GM23248 (cell line): ENCODE data around the gene RALGAPB. TPM values are rescaled to one million over a fixed set of nuclear protein-coding genes. Genes with fewer than 3 reads are reported as not detected.

ENCODE experiments used
- DNase-seq: peaks from one replicate; pipeline ENCODE4 v3.0.0-alpha.2; 2015
- H2AFZ ChIP-seq: fragments of 200-600 bp; sonication (generic); 2 replicates; pipeline ENCODE4 v1.6.1; 2016; ENCODE audit warnings: antibody characterized with exemption
- H3F3A ChIP-seq: fragments of 200-600 bp; sonication (generic); 2 replicates; pipeline ENCODE4 v1.6.1; 2016; ENCODE audit warnings: mild to moderate bottlenecking, antibody characterized with exemption, mixed run types; ENCODE audit not compliant: insufficient read depth
- H3K27ac ChIP-seq: fragments of 200-600 bp; sonication (generic); 2 replicates; pipeline ENCODE4 v1.5.1; 2016; ENCODE audit warnings: mild to moderate bottlenecking
- H3K27me3 ChIP-seq: fragments of 200-600 bp; sonication (generic); replicated peaks from 2 replicates; pipeline ENCODE4 v1.6.1; 2016; ENCODE audit warnings: mild to moderate bottlenecking; ENCODE audit not compliant: insufficient read depth
- H3K36me3 ChIP-seq: fragments of 200-600 bp; sonication (generic); 2 replicates; pipeline ENCODE4 v1.6.1; 2016; ENCODE audit warnings: low read depth, mild to moderate bottlenecking
- H3K4me1 ChIP-seq: fragments of 200-600 bp; sonication (generic); 2 replicates; pipeline ENCODE4 v1.6.1; 2016; ENCODE audit warnings: mild to moderate bottlenecking; ENCODE audit not compliant: insufficient read depth
- H3K4me2 ChIP-seq: fragments of 200-600 bp; sonication (generic); one replicate; pipeline ENCODE4 v1.6.1; 2016; ENCODE audit warnings: mild to moderate bottlenecking; ENCODE audit not compliant: unreplicated experiment
- H3K4me3 ChIP-seq: fragments of 200-600 bp; sonication (generic); 2 replicates; pipeline ENCODE4 v1.5.1; 2016; ENCODE audit warnings: mild to moderate bottlenecking
- H3K79me2 ChIP-seq: fragments of 200-600 bp; sonication (generic); 2 replicates; pipeline ENCODE4 v1.6.1; 2016; ENCODE audit warnings: mild to moderate bottlenecking; ENCODE audit not compliant: insufficient read depth
- H3K9ac ChIP-seq: fragments of 200-600 bp; sonication (generic); 2 replicates; pipeline ENCODE4 v1.6.1; 2016; ENCODE audit warnings: mild to moderate bottlenecking
- H3K9me2 ChIP-seq: fragments of 200-600 bp; sonication (generic); 2 replicates; pipeline ENCODE4 v1.6.1; 2016; ENCODE audit warnings: mixed run types, mild to moderate bottlenecking, moderate library complexity; ENCODE audit not compliant: insufficient read depth
- H3K9me3 ChIP-seq: fragments of 200-600 bp; sonication (generic); one replicate; pipeline ENCODE4 v1.6.1; 2017; ENCODE audit warnings: low read depth
- H4K20me1 ChIP-seq: fragments of 200-600 bp; sonication (generic); 2 replicates; pipeline ENCODE4 v1.6.0; 2016; ENCODE audit not compliant: insufficient read depth
- EZH2 ChIP-seq: fragments of 200-600 bp; sonication (generic); IDR thresholded peaks from 2 replicates; pipeline ENCODE4 v1.6.1; 2018; ENCODE audit warnings: antibody characterized with exemption, mild to moderate bottlenecking; ENCODE audit not compliant: insufficient read depth, poor library complexity, severe bottlenecking
- EZH2phosphoT487 ChIP-seq: fragments of 200-600 bp; sonication (generic); IDR thresholded peaks from 2 replicates; pipeline ENCODE4 v1.6.1; 2018; ENCODE audit warnings: antibody characterized with exemption, moderate library complexity, mild to moderate bottlenecking, low read depth; ENCODE audit not compliant: insufficient read depth
- WGBS, 2 experiments: methylation state at CpG; one replicate each; pipeline ENCODE4 v1.1.6; 2015 to 2017; ENCODE audit warnings: low lambda C conversion rate in 2 of 2, low coverage in 1 of 2; ENCODE audit errors: missing lambda C conversion rate in 2 of 2; 5-methylcytosine and 5-hydroxymethylcytosine counted together
- in situ Hi-C: fragments of 300-500 bp; cut with MboI; formaldehyde crosslinking; loops from 2 replicates; pipeline ENCODE4 v1.15.0; 2020
- polyA plus RNA-seq: library from polyadenylated mRNA; unstranded; fragments of >200 nt; fragmentation: Nextera tagmentation; extraction: Ambion mirVana; gene quantifications from 2 replicates; pipeline ENCODE4 v1.2.1, GENCODE V29; 2016
- total RNA-seq: library from RNA; depleted of rRNA; stranded (reverse); fragments of >200 nt; shearing (Covaris generic); gene quantifications from 2 replicates; pipeline ENCODE4 v1.2.3, GENCODE V29; 2014

The RALGAPB gene
- total and polyA plus RNA-seq, 2 experiments from 2014 or later = 9.8 to 20.2 TPM

GRCh38 chr20:38586181-38586525, 113.5 kb downstream of the RALGAPB start:
- Histone ChIP-seq H3K79me2 (no peaks in the 10 kb centered on the region), H4K20me1 (no peaks in the 10 kb centered on the region), H3K9ac (no peak overlapping the region), H2AFZ (no peak overlapping the region), H3K27ac (no peak overlapping the region), H3F3A (no peaks in the 10 kb centered on the region), H3K36me3 (no peaks in the 10 kb centered on the region), H3K27me3 (no peaks in the 10 kb centered on the region), H3K4me3 (no peak overlapping the region), H3K4me1 (no peaks in the 10 kb centered on the region), H3K9me2 (no peaks in the 10 kb centered on the region), H3K9me3 (no peaks in the 10 kb centered on the region), H3K4me2 (no peak overlapping the region)
- in situ Hi-C loops = no loop called here
- no peak for DNase-seq
- 66 to 69% methylated on average over 3 of the region's 3 CpGs for WGBS, 2 experiments
- no peak for TF ChIP-seq EZH2
- no peak for TF ChIP-seq EZH2phosphoT487

- no peaks in the 10 kb centered on the region for H3K9me3 ChIP-seq
- H3K9ac ChIP-seq = no peak overlapping the region
- DNase-seq = no peak
- H3K4me1 ChIP-seq = no peaks in the 10 kb centered on the region
- no peaks in the 10 kb centered on the region for H4K20me1 ChIP-seq
- no peak for TF ChIP-seq EZH2
- no peak for TF ChIP-seq EZH2phosphoT487
- H3K79me2 ChIP-seq = no peaks in the 10 kb centered on the region
- no peak overlapping the region for H3K4me2 ChIP-seq
- H3K4me3 ChIP-seq = no peak overlapping the region
- no peaks in the 10 kb centered on the region for H3F3A ChIP-seq
- no peak overlapping the region for H2AFZ ChIP-seq
- no peak overlapping the region for H3K27ac ChIP-seq
- in situ Hi-C loops = no loop called here
- H3K36me3 ChIP-seq = no peaks in the 10 kb centered on the region
- H3K9me2 ChIP-seq = no peaks in the 10 kb centered on the region
- 71 to 78% methylated on average over 6 of the region's 6 CpGs for WGBS, 2 experiments
- no peaks in the 10 kb centered on the region for H3K27me3 ChIP-seq
Observed at GRCh38 chr20:38588303-38588702, 115.7 kb downstream of the RALGAPB start.

DNA sequence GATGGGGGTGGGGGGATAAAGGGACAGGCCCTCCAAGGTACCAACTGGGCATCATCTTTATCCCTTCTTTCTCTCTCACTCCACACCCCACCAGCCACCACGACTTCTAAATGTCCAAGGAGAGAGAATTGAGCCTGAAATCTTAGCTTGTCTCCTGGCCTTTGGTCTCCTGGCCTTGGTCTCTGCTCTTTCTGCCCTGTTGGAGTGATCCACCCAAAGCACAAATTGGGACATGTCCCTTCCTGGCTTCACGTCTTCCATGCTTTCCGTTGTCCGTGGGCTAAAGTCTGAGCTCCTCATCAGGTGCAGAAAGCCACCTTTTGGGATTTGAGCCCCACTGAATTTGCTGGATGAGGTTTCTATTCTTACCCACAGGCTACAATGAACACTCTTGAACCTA, 116.7 kb downstream of the RALGAPB start:
- no peak overlapping the region for H3K4me2 ChIP-seq

GRCh38 chr20:38589967-38590675, 117.5 kb downstream of the RALGAPB start:
- 70 to 83% methylated on average over 3 of the region's 3 CpGs for WGBS, 2 experiments
- TF ChIP-seq EZH2phosphoT487 (no peak), EZH2 (no peak)
- no peaks in the 10 kb centered on the region for H3K4me1 ChIP-seq
- no peaks in the 10 kb centered on the region for H4K20me1 ChIP-seq
- H3F3A ChIP-seq = no peaks in the 10 kb centered on the region
- no peak overlapping the region for H3K27ac ChIP-seq
- H3K4me3 ChIP-seq = no peak overlapping the region
- H3K27me3 ChIP-seq = 0 out of 2 replicates have a peak, but pooled peaks cover 3% of the 10 kb centered on the region
- no peaks in the 10 kb centered on the region for H3K79me2 ChIP-seq
- H2AFZ ChIP-seq = no peak overlapping the region
- H3K4me2 ChIP-seq = no peak overlapping the region
- no peak overlapping the region for H3K9ac ChIP-seq
- no peaks in the 10 kb centered on the region for H3K36me3 ChIP-seq
- H3K9me3 ChIP-seq = no peaks in the 10 kb centered on the region
- no peak for DNase-seq
- in situ Hi-C loops = no loop called here
- no peaks in the 10 kb centered on the region for H3K9me2 ChIP-seq

More for the DNA sequence above, 116.7 kb downstream of the RALGAPB start:
- no peaks in the 10 kb centered on the region for H3K4me1 ChIP-seq
- no peaks in the 10 kb centered on the region for H3K27me3 ChIP-seq
- H3K9me3 ChIP-seq = no peaks in the 10 kb centered on the region
- H3K79me2 ChIP-seq = no peaks in the 10 kb centered on the region
- H3K4me3 ChIP-seq = no peak overlapping the region
- H3K36me3 ChIP-seq = no peaks in the 10 kb centered on the region
- H2AFZ ChIP-seq = no peak overlapping the region
- DNase-seq = no peak
- no peak for TF ChIP-seq EZH2phosphoT487
- no peak for TF ChIP-seq EZH2
- no peak overlapping the region for H3K27ac ChIP-seq
- no peak overlapping the region for H3K9ac ChIP-seq
- WGBS, 2 experiments = 76 to 78% methylated on average over 4 of the region's 4 CpGs
- no peaks in the 10 kb centered on the region for H3F3A ChIP-seq
- no peaks in the 10 kb centered on the region for H4K20me1 ChIP-seq
- no peaks in the 10 kb centered on the region for H3K9me2 ChIP-seq
- in situ Hi-C loops = no loop called here
